Measurements from ENCODE around the gene NFE2L3. TPM values are rescaled to one million over a fixed set of nuclear protein-coding genes. Genes with fewer than 3 reads are reported as not detected.

NFE2L3 gene
- total and polyA plus RNA-seq, 9 of the 15 experiments (the other 6 are each of a cell fraction or from before 2014, with no cell fraction given), result 2.9 to 16.9 (median 12.4) TPM

GRCh38 chr7:26187380-26188205, 35.6 kb downstream of the NFE2L3 start (continued):
- no peak for TF ChIP-seq ARID2 (IDR thresholded peaks at IDR 0.05)
- no peak for TF ChIP-seq ETV5 (CRISPR knock-in tag; IDR thresholded peaks at IDR 0.05; ENCODE audit: low read depth)
- TF ChIP-seq ZNF780A (CRISPR knock-in tag; IDR thresholded peaks at IDR 0.05), result no peak
- no peak for TF ChIP-seq CC2D1A (IDR thresholded peaks at IDR 0.05)
- peak; percentile 12; the same call in 1 of the 2 replicates for TF ChIP-seq MYC (IDR thresholded peaks at IDR 0.05; ENCODE audit: low read depth, low read length)
- TF ChIP-seq MYC (CRISPR knock-in tag; IDR thresholded peaks at IDR 0.05; ENCODE audit: borderline replicate concordance, low read depth), result no peak
- no peak for TF ChIP-seq MBD1 (CRISPR knock-in tag; IDR thresholded peaks at IDR 0.05)
- no peak for TF ChIP-seq TFAM (CRISPR knock-in tag; conservative IDR thresholded peaks at IDR 0.05)
- peak in 1 of 3 experiments; percentile 28; a peak in 1 of 6 replicates for TF ChIP-seq ZBTB11 (CRISPR knock-in tag; IDR thresholded peaks at IDR 0.05)
- TF ChIP-seq CTBP1 (IDR thresholded peaks at IDR 0.05; ENCODE audit: borderline replicate concordance), result peak; percentile 29; the same call in 1 of the 2 replicates
- no peak; the same call in 1 of the 2 replicates for TF ChIP-seq PHB (CRISPR knock-in tag; IDR thresholded peaks at IDR 0.05)
- no peak for TF ChIP-seq SNIP1 (IDR thresholded peaks at IDR 0.05; ENCODE audit: low read depth)
- TF ChIP-seq RREB1 (CRISPR knock-in tag; IDR thresholded peaks at IDR 0.05), result no peak
- no peak for TF ChIP-seq SOX6 (IDR thresholded peaks at IDR 0.05)
- no peak for TF ChIP-seq DDX20 (tag; IDR thresholded peaks at IDR 0.05; ENCODE audit: low read depth)
